H1 (cell line): ENCODE measurements around the gene CD8B2.

ENCODE experiments used
- CREB1 ChIP-seq: IDR thresholded peaks from 2 replicates; pipeline ENCODE4 v1.6.1; 2012; ENCODE audit warnings: inconsistent platforms
- CTCF ChIP-seq, 3 experiments: IDR thresholded peaks; 1 replicate in 2 of 3; 2 replicates in 1 of 3; pipeline versions ENCODE4 v1.5.1 to v1.6.1; 2011; ENCODE audit warnings: low read length in 3 of 3, mild to moderate bottlenecking in 3 of 3, inconsistent platforms in 2 of 3, low read depth in 1 of 3, moderate library complexity in 1 of 3; ENCODE audit not compliant: insufficient read depth in 1 of 3; ENCODE audit errors: control extremely low read depth in 1 of 3
- GTF2F1 ChIP-seq: IDR thresholded peaks from 2 replicates; pipeline ENCODE4 v1.6.1; 2012; ENCODE audit warnings: low read depth, low read length, improper control_type of control experiment, borderline replicate concordance
- KDM1A ChIP-seq: fragments of 200-600, 300-600 bp; sonication (generic); IDR thresholded peaks from 2 replicates; pipeline ENCODE4 v1.7.1; 2016; ENCODE audit warnings: mild to moderate bottlenecking, low read length, borderline replicate concordance
- POLR2A ChIP-seq, 2 experiments: IDR thresholded peaks; 1 replicate in 1 of 2; 2 replicates in 1 of 2; pipeline ENCODE4 v1.6.1; 2011; ENCODE audit warnings: low read depth in 2 of 2, low read length in 2 of 2, mild to moderate bottlenecking in 2 of 2; ENCODE audit errors: control extremely low read depth in 1 of 2
- POLR2AphosphoS5 ChIP-seq: IDR thresholded peaks from 2 replicates; pipeline ENCODE4 v1.6.1; 2011; ENCODE audit warnings: low read depth, low read length
- RAD21 ChIP-seq, 2 experiments: IDR thresholded peaks in 1 of 2; conservative IDR thresholded peaks in 1 of 2; 2 replicates each; pipeline ENCODE4 v1.6.1; 2011; ENCODE audit warnings: low read depth in 2 of 2, low read length in 2 of 2, improper control_type of control experiment in 1 of 2, inconsistent platforms in 1 of 2, mild to moderate bottlenecking in 1 of 2, moderate library complexity in 1 of 2
- RFX5 ChIP-seq: IDR thresholded peaks from 2 replicates; pipeline ENCODE4 v1.6.1; 2011; ENCODE audit warnings: low read depth, low read length, improper control_type of control experiment, borderline replicate concordance
- YY1 ChIP-seq: IDR thresholded peaks from 2 replicates; pipeline ENCODE4 v1.6.1; 2011; ENCODE audit warnings: low read depth, mild to moderate bottlenecking, low read length

GRCh38 chr2:106531676-106532214 lies 44.6 kb downstream of the CD8B2 start:
- TF ChIP-seq YY1 (no peak), CTCF (IDR thresholded peaks at IDR 0.05; ENCODE audit: control extremely low read depth in 1 of 3, insufficient read depth in 1 of 3, low read depth in 1 of 3, low read length in 3 of 3) (no peak), RFX5 (no peak), POLR2A (IDR thresholded peaks at IDR 0.05; ENCODE audit: control extremely low read depth in 1 of 2, low read depth in 2 of 2, low read length in 2 of 2) (no peak), RAD21 (IDR thresholded peaks at IDR 0.05 in 1 of 2, conservative IDR thresholded peaks at IDR 0.05 in 1 of 2; ENCODE audit: low read depth in 2 of 2, low read length in 2 of 2) (no peak), POLR2AphosphoS5 (no peak), KDM1A (no peak), CREB1 (no peak), GTF2F1 (no peak)
